ENCODE results near the gene DPEP2. TPM values are rescaled to one million over a fixed set of nuclear protein-coding genes. Genes with fewer than 3 reads are reported as not detected.
"Not testable (repeated sequence)": the region's sequence is repeated elsewhere in the genome, so short reads cannot be mapped to it uniquely, and the experiment has no call there.

DPEP2 gene
- total RNA-seq, 1 experiment from 2014 or later, result not detected

GRCh38 chr16:67976205-67976604 is 23.1 kb downstream of the DPEP2 start:
- DNase-seq (ENCODE audit: low spot score), result no peak

DNA sequence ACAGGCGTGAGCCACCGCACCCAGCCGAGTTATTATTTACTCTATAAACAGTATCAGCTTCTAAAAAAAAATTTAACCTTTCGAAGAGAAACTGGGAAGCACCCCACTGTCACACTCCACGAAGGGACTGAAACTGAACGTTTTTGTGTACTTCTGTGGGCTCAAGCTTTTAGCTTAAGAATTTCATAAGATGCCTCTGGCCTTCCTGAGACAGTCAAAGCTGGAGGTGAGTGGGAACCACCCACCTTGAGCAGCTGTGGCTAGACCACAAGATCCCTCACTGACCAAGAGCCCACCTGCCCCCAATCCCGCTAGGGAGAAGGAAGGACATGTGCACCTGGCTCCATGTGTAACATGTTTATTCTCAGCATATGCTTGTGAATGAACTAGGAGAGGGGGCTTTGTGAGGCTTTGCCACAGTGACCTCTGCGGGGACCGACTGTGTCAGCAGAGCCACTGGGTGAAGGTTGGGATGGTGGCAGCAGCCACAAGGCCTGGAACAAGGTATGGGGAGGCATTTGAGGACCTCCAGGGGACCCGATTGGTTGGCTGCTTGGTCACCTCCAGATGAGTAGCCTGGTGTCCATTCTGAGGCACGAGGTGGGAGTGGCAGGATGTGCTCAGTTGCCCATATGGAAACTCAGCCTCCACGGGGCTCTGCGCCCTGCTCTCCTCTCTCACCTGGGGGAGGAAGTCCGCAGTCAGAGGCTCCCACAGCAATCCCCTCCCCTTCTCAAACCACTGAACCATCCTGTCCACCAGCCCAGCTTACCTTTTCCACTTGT is 23.8 kb downstream of the DPEP2 start:
- no peak for DNase-seq (ENCODE audit: low spot score)

- not testable (repeated sequence) for DNase-seq (ENCODE audit: low spot score)
Observed at GRCh38 chr16:67972285-67972684, 27.0 kb downstream of the DPEP2 start.

DNA sequence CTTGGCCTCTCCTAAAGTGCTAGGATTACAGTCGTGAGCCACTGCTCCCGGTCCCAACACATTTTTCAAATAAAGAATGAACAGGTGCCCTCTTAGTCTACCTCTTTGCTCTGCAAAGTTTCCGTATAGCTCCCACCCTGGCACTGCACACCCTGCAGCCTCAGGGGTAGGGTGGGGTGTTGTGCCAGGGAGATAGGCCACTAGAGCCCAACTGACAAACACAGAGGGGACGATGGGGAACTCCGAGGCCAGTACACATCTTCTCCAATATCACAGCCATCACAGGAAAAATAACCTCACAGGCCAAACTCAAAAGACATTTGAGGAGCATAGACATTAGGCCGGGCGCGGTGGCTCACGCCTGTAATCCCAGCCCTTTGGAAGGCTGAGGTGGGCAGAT is 28.2 kb downstream of the DPEP2 start:
- no peak for DNase-seq (ENCODE audit: low spot score)

- DNase-seq (ENCODE audit: low spot score), result no peak
Observed at GRCh38 chr16:67969254-67970039, 29.8 kb downstream of the DPEP2 start.

- DNase-seq (ENCODE audit: low spot score), result peak; percentile 45
Observed at GRCh38 chr16:67968400-67969253, 30.7 kb downstream of the DPEP2 start, which contains the start of gene SLC12A4. SLC12A4 (minus strand) TSS chr16:67968637; CDS start chr16:67968553, 84 bp downstream.

DNA sequence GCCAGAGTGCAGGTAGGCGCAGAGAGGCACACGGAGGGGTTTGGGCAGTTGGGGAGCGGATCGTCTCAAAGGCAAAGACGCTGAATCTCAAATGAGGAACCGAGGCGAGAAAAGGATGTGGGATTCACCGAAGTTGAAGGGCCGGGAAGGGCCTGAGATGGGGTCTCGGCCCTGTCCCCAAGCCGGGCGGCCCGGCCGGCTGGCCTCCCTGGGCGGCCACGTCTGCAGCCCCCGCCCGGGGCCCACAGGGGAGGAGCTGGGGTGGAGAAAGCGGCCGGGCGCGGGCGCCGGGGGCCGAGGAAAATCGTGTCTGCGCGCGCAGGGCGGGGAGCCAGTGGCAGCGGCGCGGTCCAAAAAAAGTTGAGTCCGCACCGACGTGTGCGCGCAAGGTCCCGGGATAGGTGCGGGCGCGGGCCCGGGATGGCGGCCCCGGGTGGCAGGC is 31.3 kb downstream of the DPEP2 start:
- no peak for DNase-seq (ENCODE audit: low spot score)

DNA sequence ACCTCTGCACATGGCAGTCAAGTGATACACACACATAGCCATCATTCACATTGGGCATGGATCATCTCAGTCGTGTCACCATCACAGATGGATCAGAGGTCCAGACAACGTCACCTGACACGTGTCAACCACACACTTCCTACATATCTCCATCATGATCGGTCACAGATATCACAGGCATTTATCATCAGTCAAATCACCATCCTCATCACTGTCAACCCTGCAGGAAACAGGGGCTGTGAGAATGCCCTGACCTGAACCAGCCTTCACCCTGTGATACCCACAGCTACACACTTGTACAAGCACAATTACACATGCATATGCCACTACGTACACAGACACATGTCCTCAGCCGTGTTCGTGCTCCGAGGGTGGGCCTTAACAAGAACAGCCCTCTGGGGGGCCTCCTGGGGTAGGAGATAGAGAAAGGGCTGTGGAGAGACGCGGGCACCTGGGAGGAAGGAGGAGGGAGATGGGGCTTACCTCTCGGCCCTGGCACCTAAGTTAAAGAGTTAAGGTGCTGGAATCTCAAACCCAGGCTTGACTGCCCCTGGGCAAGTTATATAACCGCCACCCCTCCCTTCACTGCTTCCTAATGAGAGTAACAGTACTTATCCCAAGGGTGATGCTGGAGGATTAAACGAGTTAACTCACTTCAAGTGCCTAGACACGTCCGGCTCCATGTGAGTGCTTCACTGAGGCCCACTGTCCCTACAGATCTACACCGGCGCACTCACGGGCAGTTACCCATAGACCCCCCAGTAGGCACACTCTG is 31.9 kb downstream of the DPEP2 start:
- no peak for DNase-seq (ENCODE audit: low spot score)

GRCh38 chr16:67966549-67967182 is 32.6 kb downstream of the DPEP2 start:
- no peak for DNase-seq (ENCODE audit: low spot score)

DNA sequence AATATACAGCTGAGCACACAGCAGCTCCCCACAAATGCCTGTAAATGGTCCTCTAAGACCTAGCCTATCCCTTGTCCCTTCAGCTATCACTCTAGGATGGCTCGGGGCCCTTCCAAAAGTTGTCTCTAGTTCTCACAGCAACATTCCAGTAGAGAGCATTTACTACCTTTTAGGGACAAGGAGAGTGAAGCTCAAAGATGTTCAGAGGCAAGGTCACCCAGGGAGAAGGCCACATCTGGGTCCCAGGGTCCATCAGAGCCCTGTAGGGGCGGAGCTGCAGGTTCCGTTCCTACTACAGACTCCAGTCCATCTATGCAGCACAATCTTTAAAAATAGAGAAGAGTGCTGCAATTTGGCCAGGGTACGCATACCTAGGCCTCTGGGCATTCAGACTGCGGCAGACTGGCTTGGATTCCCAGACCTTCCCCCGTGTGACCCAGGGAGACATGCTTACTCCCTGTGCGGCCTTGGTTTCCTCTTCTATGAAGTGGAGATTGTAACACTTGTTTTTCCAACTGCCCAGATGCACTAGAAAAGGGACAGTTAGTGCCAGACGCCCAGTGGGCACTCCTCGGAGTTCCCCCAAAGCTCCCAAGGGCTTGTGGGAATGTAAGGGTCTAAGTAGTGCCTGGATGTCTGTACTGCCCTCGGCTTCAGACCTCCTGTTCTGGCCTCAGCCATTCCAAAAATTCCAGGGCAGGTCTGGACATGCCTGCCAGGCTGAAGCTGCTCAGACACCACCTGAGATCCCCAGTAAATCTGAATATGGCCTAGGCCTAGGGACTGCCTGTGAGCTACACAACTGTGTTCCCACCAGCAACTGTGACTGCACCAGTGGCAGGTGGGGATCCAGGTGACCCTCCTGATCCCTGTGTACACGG is 33.4 kb downstream of the DPEP2 start:
- DNase-seq (ENCODE audit: low spot score), result no peak

- DNase-seq (ENCODE audit: low spot score), result no peak
Observed at GRCh38 chr16:67964477-67965131, 34.7 kb downstream of the DPEP2 start.

- DNase-seq (ENCODE audit: low spot score), result no peak
Observed at GRCh38 chr16:67963662-67964321, 35.5 kb downstream of the DPEP2 start.

DNA sequence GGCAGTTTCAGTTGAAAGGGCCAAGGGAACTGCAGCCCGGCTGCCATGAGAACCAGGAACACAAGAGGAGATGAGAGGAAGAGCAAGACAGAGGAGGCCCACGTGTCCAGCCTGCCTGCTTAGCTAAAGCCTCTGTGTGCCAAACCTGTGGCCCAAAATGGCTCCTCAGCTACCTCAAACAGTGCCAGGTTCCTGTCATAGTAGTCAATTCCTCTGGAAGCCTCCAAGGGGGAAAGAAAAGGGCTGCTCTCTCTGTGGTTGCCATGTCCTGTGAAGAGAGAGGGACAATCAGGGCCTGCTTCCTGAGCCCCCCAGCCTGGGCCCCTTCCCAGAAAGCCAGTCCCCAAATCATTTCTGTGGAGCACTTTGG is 36.0 kb downstream of the DPEP2 start:
- DNase-seq (ENCODE audit: low spot score), result no peak

GRCh38 chr16:67962135-67962534 is 37.1 kb downstream of the DPEP2 start:
- DNase-seq (ENCODE audit: low spot score), result no peak

GRCh38 chr16:67961551-67961957 is 37.7 kb downstream of the DPEP2 start:
- DNase-seq (ENCODE audit: low spot score), result no peak

DNA sequence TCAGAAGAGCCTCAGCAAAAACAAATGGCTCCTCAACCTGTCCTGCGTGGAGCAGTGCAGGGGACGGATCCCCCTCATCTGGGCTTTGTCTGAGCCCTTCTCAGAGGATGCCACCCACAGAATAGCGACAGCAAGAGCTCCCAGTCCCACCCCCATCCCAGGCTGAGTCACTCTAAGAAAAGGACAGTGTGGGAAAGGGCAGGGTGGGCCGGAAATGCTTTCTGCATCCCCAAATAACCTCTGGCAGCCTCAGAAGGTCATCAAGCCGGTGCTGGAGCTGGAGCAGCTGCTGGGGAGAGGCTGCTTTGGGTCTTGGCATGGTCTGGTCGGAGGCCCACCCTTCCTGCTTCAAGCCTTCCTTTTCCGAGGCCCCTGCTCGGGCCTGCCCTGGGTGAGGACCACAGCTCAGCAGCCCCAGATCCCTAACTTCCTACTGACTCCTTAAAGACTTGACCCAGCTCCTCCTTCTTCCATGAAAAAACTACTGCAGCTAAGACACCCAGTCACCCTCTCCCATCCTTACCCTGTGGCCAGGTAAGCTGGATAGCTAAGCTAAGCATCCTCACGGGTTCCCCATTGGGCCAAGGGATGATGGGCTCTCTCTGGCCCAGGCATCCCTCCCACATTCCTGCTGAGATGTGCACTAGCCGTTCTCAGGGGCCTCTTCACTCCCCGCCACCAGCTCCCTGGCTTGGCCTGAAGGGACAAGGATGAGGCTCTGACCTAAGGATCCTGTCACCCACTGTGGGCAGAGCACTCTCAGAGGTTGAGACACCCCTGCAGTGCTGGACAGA is 39.6 kb downstream of the DPEP2 start:
- DNase-seq (ENCODE audit: low spot score), result no peak

- no peak for DNase-seq (ENCODE audit: low spot score)
Observed at GRCh38 chr16:67957622-67958021, 41.7 kb downstream of the DPEP2 start.

Measured in H4 (cell line).